HG03439 (cell line): ENCODE data around the gene SDCCAG8.

Experiments used
- ATAC-seq: cut with Tn5 transposase; IDR thresholded peaks from one replicate; pipeline ENCODE4 v1.9.1; 2021; ENCODE audit warnings: mild to moderate bottlenecking, moderate library complexity; ENCODE audit not compliant: unreplicated experiment

SDCCAG8 gene

DNA sequence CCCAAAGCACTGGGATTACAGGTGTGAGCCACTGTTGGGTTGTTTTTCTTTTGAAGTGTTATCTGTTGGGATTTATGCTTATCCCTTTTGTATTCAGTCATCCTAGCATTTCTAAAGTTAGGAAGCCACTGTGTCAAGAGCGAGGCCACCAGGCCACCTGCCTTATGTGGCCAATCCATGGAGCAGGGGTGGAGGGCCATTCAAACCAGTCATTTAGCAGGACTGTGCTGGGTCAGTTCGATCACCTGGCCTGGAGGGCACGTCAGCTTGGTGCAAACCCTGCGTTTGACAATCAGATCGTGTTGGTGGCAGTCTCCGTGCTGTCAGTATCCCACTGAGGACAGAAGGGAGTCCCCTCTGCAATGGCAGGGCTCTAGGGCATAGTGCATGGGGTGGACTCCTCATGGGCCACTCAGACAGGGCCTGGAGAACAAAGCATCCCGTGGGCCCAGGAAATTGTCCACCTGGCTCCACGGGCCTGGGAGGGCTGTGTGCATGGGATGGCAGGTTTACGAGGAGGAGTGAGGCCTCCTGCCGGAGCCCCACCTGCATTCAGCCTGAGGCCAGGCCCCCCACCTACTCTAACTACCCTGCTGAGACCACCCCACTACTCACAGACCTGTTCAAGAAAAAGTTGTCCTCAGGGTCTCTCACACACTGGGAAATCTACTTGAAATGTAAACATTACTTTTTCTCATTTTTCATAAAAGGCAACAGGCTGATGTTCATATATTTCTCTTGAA lies 242.3 kb downstream of the SDCCAG8 start:
- no peak for ATAC-seq

DNA sequence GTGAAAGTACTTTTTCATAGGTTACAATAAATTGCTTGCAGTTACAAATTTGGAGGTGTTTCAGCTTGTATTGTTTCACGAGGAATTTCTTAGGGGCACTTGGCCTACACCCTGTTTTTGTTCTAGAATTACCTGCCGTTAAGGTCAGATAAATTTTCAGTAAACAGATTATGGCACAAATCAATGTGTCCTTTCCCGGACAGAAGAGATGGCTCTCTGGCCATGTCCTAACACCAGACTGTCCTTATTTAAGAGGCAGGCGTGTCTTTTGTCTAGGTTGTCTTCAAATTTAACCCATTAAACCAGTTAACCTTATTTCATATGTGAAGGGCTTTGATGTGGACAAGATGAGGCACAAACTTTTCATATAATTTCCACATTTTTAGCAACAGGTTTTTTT lies 243.4 kb downstream of the SDCCAG8 start:
- ATAC-seq: no peak

- ATAC-seq: no peak
These were observed 243.9 kb downstream of the SDCCAG8 start for GRCh38 chr1:243499711-243500110.

- no peak for ATAC-seq
These were observed 244.7 kb downstream of the SDCCAG8 start for GRCh38 chr1:243500512-243500911.

GRCh38 chr1:243501002-243501401 lies 245.2 kb downstream of the SDCCAG8 start:
- no peak for ATAC-seq

DNA sequence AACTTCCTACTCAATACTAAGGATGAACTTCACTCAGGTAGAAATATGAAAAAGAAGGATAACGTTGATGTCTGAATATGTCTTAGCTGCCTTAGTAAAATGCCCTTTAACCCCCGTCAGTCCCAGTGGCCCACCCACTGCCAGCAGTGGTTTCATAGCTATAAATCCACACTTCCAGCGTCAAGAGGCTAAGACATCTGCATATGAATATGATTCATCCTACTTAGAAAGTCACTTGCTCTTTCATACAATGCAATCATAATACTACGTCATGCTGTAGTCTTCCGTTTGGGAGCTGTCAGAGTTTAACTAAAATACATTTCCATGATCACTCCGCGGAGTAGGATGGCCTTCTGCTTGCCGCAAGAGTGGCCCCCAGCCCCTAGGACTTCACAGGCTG lies 247.3 kb downstream of the SDCCAG8 start:
- no peak for ATAC-seq

DNA sequence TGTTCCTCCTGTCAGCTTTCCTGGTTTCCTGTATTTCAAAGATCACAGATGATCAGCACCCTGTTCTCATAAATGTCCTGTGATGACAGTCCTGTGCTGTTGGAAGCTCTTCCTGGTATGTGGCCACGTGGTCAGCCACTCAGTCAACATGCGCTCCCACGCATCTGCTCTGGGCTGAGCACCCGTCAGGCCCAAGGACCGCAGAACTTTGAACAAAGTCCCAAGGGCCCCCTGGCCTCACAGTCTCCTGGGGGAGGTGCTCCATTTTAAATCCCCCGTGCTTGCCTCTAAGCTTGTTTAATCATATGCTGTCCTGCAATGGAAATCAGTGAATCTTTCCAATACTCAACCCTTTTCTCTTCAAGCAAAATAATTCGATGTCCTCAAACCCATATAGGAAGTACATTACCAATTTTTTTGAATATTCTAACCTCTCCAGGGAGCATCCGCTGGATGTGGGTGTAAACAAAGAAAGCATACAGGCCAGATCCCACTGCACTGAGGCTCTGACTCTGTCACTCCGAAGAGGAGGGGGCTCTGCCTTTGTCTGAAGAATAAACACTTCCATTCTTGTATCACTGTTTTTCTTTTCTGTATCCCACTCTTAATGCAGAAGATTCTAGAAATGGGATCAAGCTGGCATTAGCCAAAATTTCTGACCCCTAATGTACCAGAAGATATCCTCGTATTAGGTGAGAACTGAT lies 250.3 kb downstream of the SDCCAG8 start:
- no peak for ATAC-seq

DNA sequence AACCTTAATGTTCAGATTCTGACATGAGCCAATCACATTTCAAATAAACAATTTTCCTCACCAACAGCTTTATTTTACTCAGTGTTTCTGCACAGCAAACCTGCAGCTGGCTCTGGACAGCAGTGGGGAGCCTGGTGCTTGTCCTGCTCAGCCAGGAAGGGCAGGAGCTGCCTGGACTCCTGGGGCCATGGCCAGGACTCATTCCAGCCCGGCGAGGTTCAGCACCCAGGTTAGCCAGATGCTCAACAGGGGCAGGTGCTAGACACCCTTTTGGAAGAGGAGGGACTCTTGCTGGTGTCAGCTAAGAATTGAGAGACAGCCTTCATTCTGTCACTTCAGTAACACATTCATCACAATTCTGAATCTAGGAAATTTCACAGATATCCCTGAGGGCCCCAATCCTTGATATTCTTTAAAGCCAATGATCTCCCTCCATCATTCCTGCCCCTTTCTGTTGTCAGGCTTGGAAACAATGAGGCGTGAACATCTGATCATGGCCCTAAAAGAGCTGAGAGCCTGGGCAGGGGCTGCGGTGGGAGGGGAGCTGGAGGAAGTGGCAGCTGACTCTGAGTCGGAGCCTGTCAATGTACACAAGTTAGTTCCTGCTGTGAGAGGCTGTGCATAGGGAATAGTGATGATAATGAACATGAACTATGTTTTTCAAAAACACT lies 251.3 kb downstream of the SDCCAG8 start:
- no peak for ATAC-seq

DNA sequence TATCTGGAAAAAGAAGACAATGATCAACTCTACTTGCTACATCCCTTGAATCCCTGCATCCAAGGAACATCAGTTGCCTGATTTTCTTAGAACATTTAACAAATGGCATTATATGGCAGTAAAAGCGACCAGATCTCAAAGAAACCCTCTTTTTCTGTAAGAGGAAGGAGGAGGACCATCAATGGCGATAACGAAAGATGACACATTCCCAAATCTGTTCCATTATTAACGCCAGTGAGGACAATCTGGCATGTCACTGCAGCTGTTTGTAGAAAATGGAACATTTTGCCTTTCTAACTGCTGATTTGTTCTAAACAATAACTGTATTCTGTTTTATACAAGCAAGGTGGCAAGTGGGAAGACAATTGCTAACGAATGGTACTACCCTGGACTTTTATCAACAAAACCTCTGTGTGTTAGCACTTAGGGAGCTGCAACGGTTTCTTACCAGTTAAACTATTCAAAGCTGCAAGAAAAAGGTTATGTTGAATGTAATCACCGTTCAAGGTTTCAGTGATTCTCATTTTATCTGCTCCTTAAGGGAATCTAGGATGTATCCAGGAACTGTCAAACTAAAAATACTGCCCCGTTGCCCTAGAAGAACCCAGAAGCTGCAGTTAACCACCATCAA lies 251.9 kb downstream of the SDCCAG8 start:
- no peak for ATAC-seq

- no peak for ATAC-seq
These were observed 252.5 kb downstream of the SDCCAG8 start for GRCh38 chr1:243508303-243508713.

GRCh38 chr1:243508943-243509342 lies 253.1 kb downstream of the SDCCAG8 start:
- ATAC-seq: no peak

- ATAC-seq: no peak
These were observed 255.1 kb downstream of the SDCCAG8 start for GRCh38 chr1:243510928-243511327.

DNA sequence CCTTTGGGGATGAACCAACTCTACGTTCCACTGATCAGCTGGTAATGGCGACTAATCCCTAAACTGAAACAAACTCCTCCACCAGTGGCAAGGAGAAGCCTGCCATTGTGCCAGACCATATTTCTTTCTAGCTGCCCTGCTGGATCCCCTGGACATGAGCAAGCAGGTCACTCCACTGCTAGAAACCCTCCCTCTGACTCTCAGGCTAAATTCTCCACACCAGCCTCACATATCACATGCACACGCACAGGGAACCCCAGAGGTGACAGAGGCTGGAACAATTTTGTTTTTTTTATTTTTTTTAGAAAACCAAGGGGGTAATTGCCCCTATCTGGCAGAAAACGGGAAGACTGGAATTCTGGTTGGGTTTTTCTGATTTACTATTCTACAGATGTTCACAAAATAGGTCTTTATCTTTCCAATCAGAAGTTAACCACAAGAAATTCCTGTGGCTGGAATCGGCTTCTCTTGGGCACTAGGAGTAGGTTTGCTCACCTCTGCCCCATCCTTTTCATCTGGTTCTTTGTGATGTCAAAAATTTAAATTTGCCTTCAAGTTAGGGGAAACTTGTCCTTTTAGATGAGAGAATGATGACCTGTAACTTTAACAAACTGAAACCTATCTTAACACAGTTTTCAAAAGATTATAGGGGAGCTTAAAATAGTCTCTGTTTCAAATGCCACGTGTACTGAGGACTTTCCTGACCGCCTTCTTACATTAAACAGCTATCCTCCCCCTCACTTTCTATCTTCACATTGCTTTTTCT lies 258.1 kb downstream of the SDCCAG8 start:
- no peak for ATAC-seq

DNA sequence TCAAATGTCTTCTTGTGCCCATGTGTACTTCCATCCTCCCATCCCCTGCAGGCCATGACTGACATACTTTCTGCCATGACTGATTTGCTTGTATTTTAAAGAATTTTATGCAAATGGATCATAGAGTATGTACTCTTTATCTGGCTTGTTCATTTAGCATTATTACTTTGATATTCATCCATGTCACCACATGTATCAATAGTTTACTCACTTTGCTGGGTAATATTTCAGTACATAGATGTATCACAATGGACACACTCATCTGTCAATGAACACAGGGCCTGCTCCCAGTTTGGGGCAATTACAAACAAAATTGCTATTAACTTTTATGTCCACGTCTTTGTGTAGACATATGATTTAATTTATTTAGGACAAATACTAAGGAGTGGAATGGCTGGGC lies 259.1 kb downstream of the SDCCAG8 start:
- ATAC-seq: no peak

DNA sequence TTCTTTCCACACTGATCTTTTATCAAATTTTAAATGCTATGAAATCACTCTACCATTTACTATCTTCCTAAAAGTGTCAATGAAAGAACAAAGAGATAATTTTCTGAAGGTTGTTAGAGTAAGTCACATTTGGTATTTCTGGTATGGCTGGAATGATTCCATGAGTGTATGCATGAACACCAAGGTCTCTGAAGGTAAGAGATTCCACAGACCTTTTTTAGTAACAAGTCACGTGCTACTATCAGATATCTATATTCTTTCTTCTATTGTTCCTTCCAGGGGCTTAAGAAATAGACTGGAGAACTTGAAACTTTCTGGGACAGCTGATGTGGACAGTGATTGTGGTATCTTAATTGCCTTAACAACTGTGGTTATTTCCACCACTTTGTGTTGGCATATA lies 265.0 kb downstream of the SDCCAG8 start:
- ATAC-seq: no peak

DNA sequence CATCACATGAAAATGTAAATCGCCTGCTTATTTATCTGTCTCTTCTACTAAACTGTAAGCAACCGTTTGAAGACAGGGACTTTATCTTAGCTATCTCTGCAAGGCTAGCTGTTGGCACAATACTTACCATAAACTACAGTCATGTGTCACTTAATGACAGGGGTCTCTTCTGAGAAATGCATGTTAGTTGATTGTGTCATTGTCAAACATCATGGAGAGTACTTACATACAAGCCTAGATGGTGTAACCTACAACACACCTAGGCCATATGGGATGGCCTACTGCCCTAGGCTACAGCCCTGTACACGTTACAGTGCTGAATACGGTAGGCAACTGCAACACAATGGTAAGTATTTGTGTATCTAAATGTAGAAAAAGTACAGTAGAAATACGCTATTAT lies 267.9 kb downstream of the SDCCAG8 start:
- no peak for ATAC-seq

GRCh38 chr1:243525085-243525487 lies 269.2 kb downstream of the SDCCAG8 start:
- ATAC-seq: no peak

DNA sequence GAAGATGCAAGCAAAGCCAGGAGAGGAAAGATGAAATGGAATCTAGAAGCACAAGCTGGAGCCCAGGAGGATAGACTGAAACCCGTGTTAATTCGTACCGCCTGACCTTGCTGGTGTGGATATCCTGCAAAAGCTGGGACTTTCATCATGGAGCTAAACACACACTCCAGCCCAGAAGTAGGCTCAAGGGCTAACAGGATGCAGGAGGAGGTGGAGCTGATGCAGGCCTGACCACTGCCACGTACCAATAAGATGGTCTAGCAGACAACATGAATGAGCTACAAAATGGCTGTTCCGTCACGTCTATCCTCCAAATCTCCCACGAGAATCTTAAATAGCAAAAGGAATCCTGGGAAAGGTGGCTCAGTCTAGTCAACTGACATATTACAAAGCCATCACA lies 270.3 kb downstream of the SDCCAG8 start:
- no peak for ATAC-seq

- ATAC-seq: no peak
These were observed 272.7 kb downstream of the SDCCAG8 start for GRCh38 chr1:243528459-243529121.

- no peak for ATAC-seq
These were observed 273.7 kb downstream of the SDCCAG8 start for GRCh38 chr1:243529512-243529911.
